Prostate gland (tissue), 1 donor: ENCODE data around the gene NINL.

Experiments used
- POLR2A ChIP-seq: fragments of 450-650 bp; IDR thresholded peaks from one replicate; pipeline ENCODE4 v1.6.1; 2016; ENCODE audit warnings: antibody characterized with exemption, mild to moderate bottlenecking
- POLR2AphosphoS5 ChIP-seq: sonication (generic); formaldehyde crosslinking; IDR thresholded peaks from one replicate; pipeline ENCODE4 v1.6.1; 2017; ENCODE audit warnings: antibody characterized with exemption

DNA sequence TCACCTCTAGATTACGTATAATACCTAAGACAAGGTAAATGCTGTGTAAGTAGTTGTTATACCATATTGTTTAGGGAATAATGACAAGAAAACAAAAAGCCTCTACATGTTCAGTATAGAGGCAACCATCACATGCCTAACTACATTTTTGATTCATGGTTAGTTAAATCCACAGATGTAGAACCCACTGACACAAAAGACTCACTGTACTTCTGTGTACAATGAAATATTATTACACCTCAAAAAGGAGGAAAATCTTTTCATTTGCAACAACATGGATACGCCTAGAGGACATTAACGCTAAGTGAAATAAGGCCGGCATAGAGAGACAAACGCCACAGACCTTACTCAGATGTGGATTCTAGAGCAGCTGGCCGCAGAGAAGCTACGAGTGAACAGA, 50.5 kb downstream of the NINL start:
- no peak for TF ChIP-seq POLR2AphosphoS5
- no peak for TF ChIP-seq POLR2A
